T-cell (primary cell): ENCODE measurements around the gene GLT1D1. TPM values are rescaled to one million over a fixed set of nuclear protein-coding genes. Genes with fewer than 3 reads are reported as not detected.

ENCODE experiments used
- ATAC-seq, 4 experiments: fragments of 200-7000 bp in 3 of 4; fragments of 150-1000 bp in 1 of 4; cut with Tn5 transposase; replicated peaks in 1 of 4; 1 replicate in 3 of 4; 2 replicates in 1 of 4; pipeline ENCODE4 v1.10.0; 2021; ENCODE audit warnings: moderate library complexity in 3 of 4, mild to moderate bottlenecking in 2 of 4, moderate number of reproducible peaks in 1 of 4
- CTCF ChIA-PET, 2 donors: fragments of 300-600 bp; sonication (Branson Sonifier 250); formaldehyde crosslinking; loops; one replicate each; lab custom pipeline; 2022; ENCODE audit warnings: antibody characterized with exemption in 2 of 2; lab: Charles Lee
- POLR2A ChIA-PET, 2 donors: fragments of 300-600 bp; sonication (Branson Sonifier 250); formaldehyde crosslinking; loops; one replicate each; lab custom pipeline; 2022; ENCODE audit warnings: antibody characterized with exemption in 2 of 2; lab: Charles Lee
- DNase-seq, 35 experiments: peaks; one replicate each; pipeline versions ENCODE4 v3.0.0 to v3.0.0-alpha.2; 2013 to 2023
- H3K27ac ChIP-seq: one replicate; pipeline ENCODE4 v1.5.1; 2013; ENCODE audit warnings: low read length
- H3K27me3 ChIP-seq, 2 experiments: replicated peaks in 1 of 2; 1 replicate in 1 of 2; 2 replicates in 1 of 2; pipeline versions ENCODE4 v1.6.1 to v1.7.0; 2013; ENCODE audit warnings: low read length in 1 of 2, mixed read lengths in 1 of 2; ENCODE audit not compliant: control insufficient read depth in 2 of 2, insufficient read depth in 2 of 2; ENCODE audit errors: extremely low read depth in 1 of 2
- H3K36me3 ChIP-seq, 2 donors: 1 replicate in 1 of 2; 2 replicates in 1 of 2; pipeline versions ENCODE4 v1.6.1 to v1.7.0; 2013; ENCODE audit warnings: low read length in 1 of 2; ENCODE audit not compliant: control insufficient read depth in 2 of 2, insufficient read depth in 1 of 2; ENCODE audit errors: extremely low read depth in 1 of 2
- H3K4me1 ChIP-seq, 2 experiments: 1 replicate in 1 of 2; 2 replicates in 1 of 2; pipeline versions ENCODE4 v1.6.1 to v1.7.0; 2013; ENCODE audit warnings: low read length in 2 of 2, mixed read lengths in 1 of 2; ENCODE audit not compliant: insufficient read depth in 2 of 2, control insufficient read depth in 1 of 2; ENCODE audit errors: extremely low read depth in 1 of 2
- H3K4me3 ChIP-seq, 2 donors: 1 replicate in 1 of 2; 2 replicates in 1 of 2; pipeline versions ENCODE4 v1.5.1 to v1.7.0; 2013; ENCODE audit warnings: mild to moderate bottlenecking in 2 of 2, low read length in 1 of 2, moderate library complexity in 1 of 2; ENCODE audit not compliant: control insufficient read depth in 1 of 2; ENCODE audit errors: extremely low read depth in 1 of 2
- H3K9me3 ChIP-seq: 2 replicates; pipeline ENCODE4 v1.7.0; 2013
- H3K27ac Mint-ChIP-seq, 2 donors: one replicate each; pipeline ENCODE4 v1.8.0; 2020 to 2021; ENCODE audit warnings: mild to moderate bottlenecking in 2 of 2, mixed read lengths in 2 of 2
- H3K27me3 Mint-ChIP-seq, 2 donors: one replicate each; pipeline ENCODE4 v1.8.0; 2021 to 2022; ENCODE audit warnings: mixed read lengths in 2 of 2
- H3K36me3 Mint-ChIP-seq: one replicate; pipeline ENCODE4 v1.8.0; 2021; ENCODE audit warnings: mixed read lengths
- H3K4me1 Mint-ChIP-seq, 3 donors: one replicate each; pipeline ENCODE4 v1.8.0; 2020 to 2022; ENCODE audit warnings: mixed read lengths in 3 of 3, mild to moderate bottlenecking in 1 of 3
- H3K4me3 Mint-ChIP-seq, 3 donors: one replicate each; pipeline ENCODE4 v1.8.0; 2020 to 2022; ENCODE audit warnings: mild to moderate bottlenecking in 3 of 3, mixed read lengths in 3 of 3, moderate library complexity in 3 of 3
- H3K9me3 Mint-ChIP-seq, 3 donors: one replicate each; pipeline ENCODE4 v1.8.0; 2020 to 2022; ENCODE audit warnings: mixed read lengths in 3 of 3
- WGBS: methylation state at CpG from one replicate; pipeline ENCODE4 v1.1.5; 2013; ENCODE audit warnings: missing lambda C conversion rate; ENCODE audit not compliant: insufficient coverage; 5-methylcytosine and 5-hydroxymethylcytosine counted together
- total RNA-seq, 35 experiments: library from RNA in 6 of 35; stranded (reverse) in 6 of 35; fragments of 120-200 nt in 1 of 35; gene quantifications; one replicate each; pipeline versions ENCODE4 v1.2.1 to v1.2.4 and lab custom pipeline; 2013 to 2026

The GLT1D1 gene
- total RNA-seq, 5 donors from 2014 or later (not counting 1 experiment from before 2014, with no cell fraction given): 0.14 to 0.26 TPM; not detected in 3

DNA sequence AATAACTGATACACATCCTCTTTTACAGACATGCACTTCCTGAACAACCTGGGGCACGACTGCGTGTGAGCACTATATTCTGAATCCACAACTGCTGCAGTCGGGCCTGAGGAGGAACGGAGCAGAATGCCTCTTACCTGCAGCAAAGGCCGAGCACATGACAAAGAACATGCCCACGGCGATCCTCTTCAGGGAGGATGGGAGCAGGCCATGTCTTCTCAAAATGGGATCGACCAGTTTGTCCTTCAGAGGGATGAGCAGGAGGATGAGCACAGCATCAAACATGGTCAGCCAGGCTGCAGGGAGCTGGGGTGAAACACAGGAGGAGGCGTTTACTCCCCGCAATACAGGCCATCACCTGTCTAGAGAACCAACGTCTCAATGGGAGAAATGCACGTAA lies 44.6 kb upstream of the GLT1D1 start:
- no peak for ATAC-seq
- Histone ChIP-seq H3K4me1 (peaks cover 0 to 27% of the 10 kb centered on the region in 2 experiments), H3K4me3 (no peak overlapping the region), H3K27ac (no peak overlapping the region), H3K36me3 (peaks cover 4 to 33% of the 10 kb centered on the region in 2 donors), H3K27me3 (no peaks in the 10 kb centered on the region), H3K9me3 (no peaks in the 10 kb centered on the region)
- Mint-ChIP-seq H3K27me3 (no peaks in the 10 kb centered on the region), H3K36me3 (peaks cover 61% of the 10 kb centered on the region), H3K4me1 (peaks cover 27 to 41% (median 37%) of the 10 kb centered on the region in 3 donors), H3K9me3 (peaks cover 0 to 7% (median 0%) of the 10 kb centered on the region in 3 donors), H3K4me3 (no peak overlapping the region), H3K27ac (no peak overlapping the region)
- 91% methylated on average over 6 of the region's 12 CpGs for WGBS
- POLR2A ChIA-PET: no interaction called here
- CTCF ChIA-PET: no interaction called here
- DNase-seq: no peak

DNA sequence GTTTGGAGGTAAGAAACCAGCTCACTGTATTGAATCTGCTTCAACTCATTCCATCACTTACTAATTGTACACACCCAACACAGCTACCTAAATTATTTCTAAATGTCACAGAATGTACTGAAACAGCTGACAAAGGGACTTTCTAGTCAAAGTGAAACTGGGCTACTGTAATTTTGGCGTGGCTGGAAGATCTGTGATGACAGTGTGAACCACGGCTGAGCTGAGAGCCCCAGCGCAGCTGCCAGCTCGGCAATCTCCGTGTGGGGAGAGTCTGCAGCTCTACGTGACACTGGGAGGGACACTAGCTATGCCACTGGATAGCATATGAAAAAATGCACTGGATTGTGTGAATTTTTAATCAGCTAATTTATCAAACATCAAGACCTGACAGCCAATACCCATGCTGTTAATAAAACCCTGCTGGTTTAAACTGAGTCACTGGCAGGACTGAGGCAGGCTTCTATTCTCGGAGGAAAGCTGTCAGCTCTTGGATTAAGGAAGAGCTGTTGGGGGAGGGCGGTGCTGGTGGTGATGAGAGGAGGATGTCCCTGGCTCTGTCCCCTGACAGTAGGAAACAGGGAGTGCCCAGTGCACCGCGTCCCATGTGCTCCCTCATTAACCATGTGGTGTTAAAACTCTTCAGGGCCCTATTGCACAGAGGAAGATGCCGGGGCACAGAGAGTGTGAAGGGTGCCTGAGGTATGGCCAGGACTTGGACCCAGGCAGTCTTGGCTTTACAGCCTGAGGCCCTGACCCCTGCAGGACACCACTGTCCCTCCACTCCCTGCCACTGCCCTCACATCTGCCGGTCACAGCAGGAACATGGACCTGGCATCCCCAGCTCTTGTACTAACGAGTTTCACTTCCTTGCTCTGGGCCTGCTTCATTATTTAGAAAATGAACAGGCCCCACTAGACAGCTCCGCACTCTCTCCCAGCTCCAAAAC lies 42.8 kb upstream of the GLT1D1 start:
- H3K4me1 Mint-ChIP-seq: peaks cover 34 to 52% (median 47%) of the 10 kb centered on the region in 3 donors
- H3K36me3 ChIP-seq: peaks cover 13 to 36% of the 10 kb centered on the region in 2 donors

DNA sequence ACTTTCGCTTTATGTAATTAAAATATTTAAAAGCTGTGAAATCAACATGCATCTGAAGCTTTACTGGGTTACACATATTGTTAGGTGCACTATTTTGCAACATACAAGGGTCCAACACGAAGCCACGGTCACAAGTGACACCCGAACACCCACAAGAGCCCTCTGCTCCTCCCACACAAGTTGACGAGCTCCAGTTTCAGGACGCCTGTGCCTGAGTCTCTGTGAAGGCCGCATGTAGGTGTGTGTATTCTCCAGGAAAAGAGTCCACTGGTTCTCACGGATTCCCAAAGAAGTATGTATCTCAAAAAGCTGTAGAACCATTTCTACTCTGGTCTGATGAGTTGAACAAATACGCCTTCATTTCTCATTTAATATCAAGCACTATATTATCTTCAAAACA lies 41.5 kb upstream of the GLT1D1 start:
- DNase-seq (peak in 5 of 35 experiments; percentile 25 to 42 (median 32)), ATAC-seq (peak in 1 of 4 experiments; percentile 56)
- H3K4me1 ChIP-seq: peaks cover 0 to 33% of the 10 kb centered on the region in 2 experiments
- ChIA-PET CTCF (interaction anchor here in 1 of 2 donors (0.7 kb wide), 1 partner anchor 18 kb away, joined by 3 read pairs; no protein-coding TSS in a partner anchor), POLR2A (interaction anchor here in 1 of 2 donors (1.1 kb wide), 1 partner anchor 10 kb away, joined by 4 read pairs; no protein-coding TSS in a partner anchor)
- peak overlapping the region; percentile 40 to 68 for H3K27ac Mint-ChIP-seq
- H3K36me3 ChIP-seq: peaks cover 13 to 33% of the 10 kb centered on the region in 2 donors
- WGBS: no CpG with 5 or more reads among the region's 9 CpGs
- peak overlapping the region; percentile 21 to 63 (median 41) for H3K4me3 Mint-ChIP-seq
- peak overlapping the region; percentile 81 for H3K27ac ChIP-seq
- peaks cover 41 to 64% (median 57%) of the 10 kb centered on the region in 3 donors for H3K4me1 Mint-ChIP-seq
- H3K4me3 ChIP-seq: no peak overlapping the region
- no peaks in the 10 kb centered on the region for H3K9me3 ChIP-seq
- peaks cover 57% of the 10 kb centered on the region for H3K36me3 Mint-ChIP-seq
- no peaks in the 10 kb centered on the region for H3K9me3 Mint-ChIP-seq
- H3K27me3 Mint-ChIP-seq: no peaks in the 10 kb centered on the region
- H3K27me3 ChIP-seq: no peaks in the 10 kb centered on the region

More for the DNA sequence above, 42.8 kb upstream of the GLT1D1 start:
- WGBS: 61% methylated on average over 9 of the region's 14 CpGs
- Mint-ChIP-seq H3K4me3 (peak overlapping the region; percentile 41 to 63 (median 54)), H3K27me3 (no peaks in the 10 kb centered on the region), H3K36me3 (peaks cover 63% of the 10 kb centered on the region), H3K9me3 (no peaks in the 10 kb centered on the region), H3K27ac (peak overlapping the region; percentile 65 to 67)
- Histone ChIP-seq H3K4me1 (peaks cover 0 to 29% of the 10 kb centered on the region in 2 experiments), H3K27ac (peak overlapping the region; percentile 81), H3K27me3 (no peaks in the 10 kb centered on the region), H3K9me3 (no peaks in the 10 kb centered on the region), H3K4me3 (no peak overlapping the region)
- ATAC-seq: peak in 2 of 4 experiments; percentile 77 to 78
- ChIA-PET CTCF (interaction anchor here in 1 of 2 donors (1.0 kb wide), 1 partner anchor 27 kb away, joined by 6 read pairs; no protein-coding TSS in a partner anchor), POLR2A (no interaction called here)
- peak in 14 of 35 experiments; percentile 25 to 71 (median 44) for DNase-seq

DNA sequence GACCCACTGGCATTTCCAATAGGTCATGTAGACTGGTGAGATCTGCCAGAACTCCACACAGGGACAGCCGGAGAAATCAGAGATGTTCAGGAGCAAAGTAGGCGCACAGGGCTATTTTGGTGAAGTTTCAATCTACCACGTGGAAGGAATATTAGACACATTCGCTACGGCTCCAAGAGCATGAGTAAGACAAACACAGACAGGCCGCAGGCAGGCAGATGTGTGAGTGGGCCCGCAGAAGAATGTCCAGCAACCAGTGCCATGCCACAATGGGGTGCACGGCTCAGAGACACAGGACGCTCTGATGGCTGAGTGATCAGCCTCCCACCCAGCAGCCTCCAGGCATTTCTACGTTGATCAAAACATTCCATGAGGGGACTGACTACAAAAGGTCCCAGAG lies 39.9 kb upstream of the GLT1D1 start:
- Histone ChIP-seq H3K4me1 (peaks cover 0 to 43% of the 10 kb centered on the region in 2 experiments), H3K27me3 (no peaks in the 10 kb centered on the region), H3K27ac (peak overlapping the region; percentile 21), H3K4me3 (no peak overlapping the region), H3K9me3 (no peaks in the 10 kb centered on the region), H3K36me3 (peaks cover 13 to 22% of the 10 kb centered on the region in 2 donors)
- Mint-ChIP-seq H3K4me1 (peaks cover 57 to 79% (median 71%) of the 10 kb centered on the region in 3 donors), H3K27ac (no peak overlapping the region), H3K4me3 (no peak overlapping the region), H3K36me3 (peaks cover 46% of the 10 kb centered on the region), H3K9me3 (no peaks in the 10 kb centered on the region), H3K27me3 (no peaks in the 10 kb centered on the region)
- no peak for ATAC-seq
- POLR2A ChIA-PET: no interaction called here
- CTCF ChIA-PET: no interaction called here
- no peak for DNase-seq
- WGBS: over 99% methylated on average over 7 of the region's 10 CpGs

DNA sequence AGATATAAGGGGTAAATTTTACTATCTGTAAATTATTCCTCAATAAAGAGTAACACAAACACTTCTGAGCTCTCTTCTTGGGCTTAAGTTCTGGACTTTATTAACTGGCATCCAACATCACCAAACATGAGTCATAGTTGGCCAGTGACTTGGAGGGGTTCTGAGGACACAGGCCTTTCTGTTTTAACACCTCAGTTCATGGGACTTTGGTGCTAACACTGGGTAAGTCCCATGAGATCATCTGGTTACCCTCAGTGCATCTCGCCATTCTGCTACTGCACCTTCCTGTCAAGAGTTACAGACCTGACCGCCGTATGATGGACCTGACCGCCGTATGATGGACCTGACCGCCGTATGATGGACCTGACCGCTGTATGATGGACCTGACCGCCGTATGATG lies 39.4 kb upstream of the GLT1D1 start:
- Mint-ChIP-seq H3K4me1 (peaks cover 62 to 84% (median 76%) of the 10 kb centered on the region in 3 donors), H3K36me3 (peaks cover 41% of the 10 kb centered on the region), H3K4me3 (no peak overlapping the region), H3K27ac (no peak overlapping the region), H3K27me3 (no peaks in the 10 kb centered on the region), H3K9me3 (no peaks in the 10 kb centered on the region)
- peak overlapping the region; percentile 52 for H3K27ac ChIP-seq
- H3K4me1 ChIP-seq: peaks cover 0 to 48% of the 10 kb centered on the region in 2 experiments
- H3K9me3 ChIP-seq: no peaks in the 10 kb centered on the region
- ATAC-seq (no peak), DNase-seq (peak in 1 of 35 experiments; percentile 32)
- ChIA-PET POLR2A (no interaction called here), CTCF (no interaction called here)
- peaks cover 11 to 17% of the 10 kb centered on the region in 2 donors for H3K36me3 ChIP-seq
- no peak overlapping the region for H3K4me3 ChIP-seq
- 79% methylated on average over 10 of the region's 10 CpGs for WGBS
- no peaks in the 10 kb centered on the region for H3K27me3 ChIP-seq
